ENCODE results near the gene FRMD5. TPM values are rescaled to one million over a fixed set of nuclear protein-coding genes. Genes with fewer than 3 reads are reported as not detected.

FRMD5 gene
- total RNA-seq, 1 experiment from 2014 or later = 17.4 TPM

DNA sequence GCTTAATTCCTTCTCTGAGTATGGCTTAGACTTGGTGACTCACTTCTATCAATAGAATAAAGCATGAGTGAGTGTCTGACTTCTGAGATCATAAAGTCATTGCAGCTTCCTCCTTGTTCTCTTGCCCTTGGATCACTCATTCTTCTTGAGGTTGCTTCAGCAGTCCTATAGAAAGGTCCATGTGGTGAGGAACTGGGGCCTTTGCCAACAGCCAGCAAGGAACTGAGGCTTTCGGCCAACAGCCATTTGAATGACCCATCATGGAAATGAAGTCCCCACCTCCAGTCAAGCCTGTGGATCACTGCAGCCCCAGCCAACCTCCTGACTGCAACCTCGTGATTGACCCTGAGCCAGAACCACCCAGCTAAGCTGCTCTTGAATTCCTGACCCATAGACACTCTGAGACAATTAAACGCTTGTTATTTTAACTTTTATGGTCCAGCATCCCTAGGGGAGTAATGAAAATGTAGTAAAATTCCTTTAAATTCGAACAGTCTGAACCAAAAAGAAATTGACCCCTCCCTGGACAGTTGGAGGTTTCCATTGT is 283.8 kb downstream of the FRMD5 start:
- BruUV-seq (replicated peaks) = no TSS peak
- CTCF ChIA-PET = no interaction called here
- intact Hi-C loops (cut with micrococcal nuclease; ENCODE audit: unreplicated experiment) = no loop called here
- Mint-ChIP-seq H3K27me3 (ENCODE audit: insufficient read depth, unreplicated experiment) (no peaks in the 10 kb centered on the region), H3K4me1 (ENCODE audit: low read depth, unreplicated experiment) (peaks cover 18% of the 10 kb centered on the region), H3K9me3 (ENCODE audit: unreplicated experiment) (no peaks in the 10 kb centered on the region), H3K27ac (ENCODE audit: unreplicated experiment) (no peak overlapping the region), H3K4me3 (ENCODE audit: unreplicated experiment) (no peak overlapping the region), H3K36me3 (ENCODE audit: insufficient read depth, unreplicated experiment) (peaks cover 22% of the 10 kb centered on the region)
- Histone ChIP-seq H3K9me3 (no peaks in the 10 kb centered on the region), H3K27me3 (replicated peaks; ENCODE audit: control insufficient read depth, insufficient read depth, low read length) (no peaks in the 10 kb centered on the region), H3K36me3 (ENCODE audit: control insufficient read depth, insufficient read depth, low read length) (no peaks in the 10 kb centered on the region), H3K4me1 (peaks cover 9% of the 10 kb centered on the region; the same call in 1 of the 2 replicates), H3K4me3 (ENCODE audit: low read depth, low read length) (no peak overlapping the region)
- POLR2A ChIA-PET = no interaction called here
- DNase-seq = no peak
- TF ChIP-seq CTCF (IDR thresholded peaks at IDR 0.05; ENCODE audit: insufficient read depth in 1 of 2, low read depth in 1 of 2, low read length in 1 of 2, severe bottlenecking in 1 of 2, unreplicated experiment in 1 of 2) = no peak

- peaks cover 35% of the 10 kb centered on the region for H3K36me3 Mint-ChIP-seq (ENCODE audit: insufficient read depth, unreplicated experiment)
- intact Hi-C loops (cut with micrococcal nuclease; ENCODE audit: unreplicated experiment) = loop anchor here (10.0 kb wide), 1 partner anchor 216 kb away; no protein-coding TSS in a partner anchor
- DNase-seq = no peak
- Histone ChIP-seq H3K4me3 (ENCODE audit: low read depth, low read length) (no peak overlapping the region), H3K9me3 (no peaks in the 10 kb centered on the region), H3K36me3 (ENCODE audit: control insufficient read depth, insufficient read depth, low read length) (no peaks in the 10 kb centered on the region), H3K4me1 (peaks cover 7% of the 10 kb centered on the region; the same call in 1 of the 2 replicates), H3K27me3 (replicated peaks; ENCODE audit: control insufficient read depth, insufficient read depth, low read length) (no peaks in the 10 kb centered on the region)
- no peaks in the 10 kb centered on the region for H3K9me3 Mint-ChIP-seq (ENCODE audit: unreplicated experiment)
- TF ChIP-seq CTCF (IDR thresholded peaks at IDR 0.05; ENCODE audit: insufficient read depth in 1 of 2, low read depth in 1 of 2, low read length in 1 of 2, severe bottlenecking in 1 of 2, unreplicated experiment in 1 of 2) = no peak
- BruUV-seq (replicated peaks) = no TSS peak
- H3K4me3 Mint-ChIP-seq (ENCODE audit: unreplicated experiment) = no peak overlapping the region
- ChIA-PET CTCF (no interaction called here), POLR2A (no interaction called here)
- H3K27me3 Mint-ChIP-seq (ENCODE audit: insufficient read depth, unreplicated experiment) = no peaks in the 10 kb centered on the region
- no peak overlapping the region for H3K27ac Mint-ChIP-seq (ENCODE audit: unreplicated experiment)
- H3K4me1 Mint-ChIP-seq (ENCODE audit: low read depth, unreplicated experiment) = peaks cover 14% of the 10 kb centered on the region
Observed at GRCh38 chr15:43908516-43909050, 286.5 kb downstream of the FRMD5 start.

- no peaks in the 10 kb centered on the region for H3K36me3 ChIP-seq (ENCODE audit: control insufficient read depth, insufficient read depth, low read length)
- no peaks in the 10 kb centered on the region for H3K27me3 ChIP-seq (replicated peaks; ENCODE audit: control insufficient read depth, insufficient read depth, low read length)
- no TSS peak for BruUV-seq (replicated peaks)
- ChIA-PET CTCF (no interaction called here), POLR2A (no interaction called here)
- peaks cover 6% of the 10 kb centered on the region for H3K4me1 Mint-ChIP-seq (ENCODE audit: low read depth, unreplicated experiment)
- peaks cover 44% of the 10 kb centered on the region for H3K36me3 Mint-ChIP-seq (ENCODE audit: insufficient read depth, unreplicated experiment)
- no peaks in the 10 kb centered on the region for H3K27me3 Mint-ChIP-seq (ENCODE audit: insufficient read depth, unreplicated experiment)
- intact Hi-C loops (cut with micrococcal nuclease; ENCODE audit: unreplicated experiment) = loop anchor here (10.0 kb wide), 1 partner anchor 219 kb away; no protein-coding TSS in a partner anchor
- H3K27ac Mint-ChIP-seq (ENCODE audit: unreplicated experiment) = no peak overlapping the region
- no peaks in the 10 kb centered on the region for H3K9me3 ChIP-seq
- TF ChIP-seq CTCF (IDR thresholded peaks at IDR 0.05; ENCODE audit: insufficient read depth in 1 of 2, low read depth in 1 of 2, low read length in 1 of 2, severe bottlenecking in 1 of 2, unreplicated experiment in 1 of 2) = no peak
- no peak overlapping the region for H3K4me3 ChIP-seq (ENCODE audit: low read depth, low read length)
- no peak overlapping the region for H3K4me3 Mint-ChIP-seq (ENCODE audit: unreplicated experiment)
- no peaks in the 10 kb centered on the region for H3K4me1 ChIP-seq
- H3K9me3 Mint-ChIP-seq (ENCODE audit: unreplicated experiment) = no peaks in the 10 kb centered on the region
- no peak for DNase-seq
Observed at GRCh38 chr15:43905755-43906154, 289.3 kb downstream of the FRMD5 start.
